Measurements from ENCODE around the gene ETV6.
A peak's percentile ranks its signal among the peaks of the same experiment; 100 is the strongest.

The ETV6 gene

GRCh38 chr12:11826574-11826973, 177.1 kb downstream of the ETV6 start:
- H3K36me3 ChIP-seq (replicated peaks), result no peaks in the 10 kb centered on the region

GRCh38 chr12:11827091-11828061, 177.9 kb downstream of the ETV6 start:
- H3K36me3 ChIP-seq (replicated peaks), result no peaks in the 10 kb centered on the region
- no peaks in the 10 kb centered on the region for H3K27me3 ChIP-seq (ENCODE audit: low read depth)
- peak in 1 of 2 experiments; percentile 11 for DNase-seq (ENCODE audit: low spot score in 2 of 2)
- in situ Hi-C loops (cut with MboI; ENCODE audit: low sequenced_read_pairs), result no loop called here
- H3K9me3 ChIP-seq, result no peaks in the 10 kb centered on the region
- peaks cover 3% of the 10 kb centered on the region; the same call in 1 of the 2 replicates for H3K4me1 ChIP-seq
- H3K4me3 ChIP-seq, result no peak overlapping the region

More at GRCh38 chr12:11826574-11826973, 177.1 kb downstream of the ETV6 start:
- Histone ChIP-seq H3K4me3 (no peak overlapping the region), H3K4me1 (peaks cover 3% of the 10 kb centered on the region; the same call in 1 of the 2 replicates), H3K27me3 (ENCODE audit: low read depth) (no peaks in the 10 kb centered on the region), H3K9me3 (no peaks in the 10 kb centered on the region)
- in situ Hi-C loops (cut with MboI; ENCODE audit: low sequenced_read_pairs), result no loop called here
- no peak for DNase-seq (ENCODE audit: low spot score in 2 of 2)

GRCh38 chr12:11829764-11830194, 180.3 kb downstream of the ETV6 start:
- in situ Hi-C loops (cut with MboI; ENCODE audit: low sequenced_read_pairs), result no loop called here
- Histone ChIP-seq H3K36me3 (replicated peaks) (no peaks in the 10 kb centered on the region), H3K9me3 (no peaks in the 10 kb centered on the region), H3K4me1 (peaks cover 3% of the 10 kb centered on the region; the same call in 1 of the 2 replicates), H3K4me3 (no peak overlapping the region), H3K27me3 (ENCODE audit: low read depth) (no peaks in the 10 kb centered on the region)
- DNase-seq (ENCODE audit: low spot score in 2 of 2), result no peak

DNA sequence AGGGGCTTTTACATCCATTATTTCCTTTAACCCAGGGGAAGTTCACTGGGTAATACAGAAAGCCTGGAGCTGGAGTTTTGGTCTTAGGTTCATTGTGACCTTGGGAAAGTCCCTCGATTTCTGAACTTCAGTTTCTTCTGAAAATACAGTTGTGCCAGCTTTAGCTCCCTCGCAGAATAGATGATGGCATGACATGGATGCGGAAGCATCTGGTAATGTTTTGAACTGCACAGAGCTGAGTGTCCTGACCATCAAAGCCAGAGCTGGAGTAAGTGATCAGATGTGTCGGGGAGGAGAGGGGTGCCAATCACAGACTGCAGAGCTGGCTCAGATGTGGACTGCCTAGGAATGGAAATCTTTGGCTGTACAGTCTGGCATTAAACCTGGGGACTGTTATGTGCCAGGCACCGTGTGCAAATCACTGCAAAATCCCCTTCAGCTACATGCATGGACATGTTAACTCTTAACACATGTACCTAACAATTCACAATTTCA, 180.9 kb downstream of the ETV6 start:
- in situ Hi-C loops (cut with MboI; ENCODE audit: low sequenced_read_pairs), result no loop called here
- no peaks in the 10 kb centered on the region for H3K36me3 ChIP-seq (replicated peaks)
- DNase-seq (ENCODE audit: low spot score in 2 of 2), result no peak
- no peak overlapping the region for H3K4me3 ChIP-seq
- no peaks in the 10 kb centered on the region for H3K27me3 ChIP-seq (ENCODE audit: low read depth)
- H3K4me1 ChIP-seq, result peaks cover under 1% of the 10 kb centered on the region; the same call in 1 of the 2 replicates
- H3K9me3 ChIP-seq, result no peaks in the 10 kb centered on the region

- Histone ChIP-seq H3K4me1 (no peaks in the 10 kb centered on the region), H3K27me3 (ENCODE audit: low read depth) (no peaks in the 10 kb centered on the region), H3K9me3 (no peaks in the 10 kb centered on the region), H3K36me3 (replicated peaks) (no peaks in the 10 kb centered on the region), H3K4me3 (no peak overlapping the region)
- in situ Hi-C loops (cut with MboI; ENCODE audit: low sequenced_read_pairs), result no loop called here
- no peak for DNase-seq (ENCODE audit: low spot score in 2 of 2)
Measured at GRCh38 chr12:11832093-11832492, 182.6 kb downstream of the ETV6 start.

- no peaks in the 10 kb centered on the region for H3K36me3 ChIP-seq (replicated peaks)
- no peak for DNase-seq (ENCODE audit: low spot score in 2 of 2)
- H3K9me3 ChIP-seq, result no peaks in the 10 kb centered on the region
- H3K4me1 ChIP-seq, result no peaks in the 10 kb centered on the region
- in situ Hi-C loops (cut with MboI; ENCODE audit: low sequenced_read_pairs), result no loop called here
- H3K27me3 ChIP-seq (ENCODE audit: low read depth), result no peaks in the 10 kb centered on the region
- H3K4me3 ChIP-seq, result no peak overlapping the region
Measured at GRCh38 chr12:11833174-11833895, 183.9 kb downstream of the ETV6 start.

DNA sequence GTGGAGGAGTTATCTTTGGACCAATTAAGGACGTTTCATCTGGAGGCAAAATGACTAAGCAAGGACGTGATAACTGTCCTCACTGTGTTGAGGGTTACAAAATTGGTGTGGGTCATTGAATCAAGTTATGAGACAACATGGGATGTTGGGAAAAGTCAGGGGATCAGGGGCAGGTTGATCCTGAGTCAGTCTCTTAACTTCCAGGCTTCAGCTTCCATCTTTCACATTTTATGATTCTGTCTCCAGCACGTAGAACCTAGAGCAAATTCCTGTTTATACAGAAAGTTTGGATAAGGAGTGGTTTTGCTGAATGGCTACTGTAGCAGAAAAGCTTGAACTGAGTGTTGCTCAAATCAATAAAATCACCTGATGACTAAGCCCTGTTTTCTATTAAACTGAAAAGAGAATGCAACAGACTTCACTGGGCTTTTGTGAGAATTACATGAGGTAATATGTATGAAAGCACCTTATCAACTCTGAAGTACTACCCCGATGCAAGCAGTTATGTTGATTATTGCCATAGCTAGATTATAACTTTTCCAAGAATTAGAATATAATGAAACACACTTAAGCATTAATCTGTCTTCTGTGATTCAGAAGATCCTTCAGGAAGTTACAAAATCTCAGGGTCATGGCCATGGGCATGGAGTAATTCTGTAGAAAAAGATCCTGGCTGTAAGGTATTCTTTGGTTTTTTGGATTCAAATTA, 184.8 kb downstream of the ETV6 start:
- in situ Hi-C loops (cut with MboI; ENCODE audit: low sequenced_read_pairs), result no loop called here

DNA sequence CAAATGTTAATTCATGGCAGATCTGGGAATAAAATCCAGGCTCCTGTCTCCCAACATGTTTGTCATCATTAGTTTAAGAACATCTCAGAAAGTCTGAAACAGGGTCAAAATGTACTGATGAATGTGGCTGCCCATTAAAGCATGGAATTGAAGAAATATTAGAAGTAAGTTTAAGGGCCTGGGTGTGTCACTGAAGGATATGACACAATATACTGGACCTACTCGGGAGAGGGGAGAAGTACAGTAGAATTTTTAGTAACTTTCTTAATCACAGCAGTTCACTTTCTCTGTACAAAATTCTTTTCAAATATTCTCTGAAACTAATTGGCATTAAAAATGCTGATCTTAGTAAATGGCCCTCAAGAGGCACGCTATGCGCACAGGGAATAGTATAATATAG, 185.5 kb downstream of the ETV6 start:
- DNase-seq (ENCODE audit: low spot score in 2 of 2), result no peak
- no peak overlapping the region for H3K4me3 ChIP-seq
- in situ Hi-C loops (cut with MboI; ENCODE audit: low sequenced_read_pairs), result no loop called here

More for the DNA sequence above, 184.8 kb downstream of the ETV6 start:
- H3K9me3 ChIP-seq, result no peaks in the 10 kb centered on the region
- no peaks in the 10 kb centered on the region for H3K4me1 ChIP-seq
- no peak overlapping the region for H3K4me3 ChIP-seq
- no peak for DNase-seq (ENCODE audit: low spot score in 2 of 2)
- H3K36me3 ChIP-seq (replicated peaks), result no peaks in the 10 kb centered on the region
- no peaks in the 10 kb centered on the region for H3K27me3 ChIP-seq (ENCODE audit: low read depth)

GRCh38 chr12:11836282-11837151, 187.0 kb downstream of the ETV6 start:
- in situ Hi-C loops (cut with MboI; ENCODE audit: low sequenced_read_pairs), result no loop called here
- Histone ChIP-seq H3K4me3 (no peak overlapping the region), H3K9me3 (no peaks in the 10 kb centered on the region), H3K4me1 (no peaks in the 10 kb centered on the region), H3K36me3 (replicated peaks) (no peaks in the 10 kb centered on the region), H3K27me3 (ENCODE audit: low read depth) (no peaks in the 10 kb centered on the region)
- no peak for DNase-seq (ENCODE audit: low spot score in 2 of 2)

More for the DNA sequence above, 185.5 kb downstream of the ETV6 start:
- no peaks in the 10 kb centered on the region for H3K4me1 ChIP-seq
- no peaks in the 10 kb centered on the region for H3K9me3 ChIP-seq
- no peaks in the 10 kb centered on the region for H3K27me3 ChIP-seq (ENCODE audit: low read depth)
- no peaks in the 10 kb centered on the region for H3K36me3 ChIP-seq (replicated peaks)

DNA sequence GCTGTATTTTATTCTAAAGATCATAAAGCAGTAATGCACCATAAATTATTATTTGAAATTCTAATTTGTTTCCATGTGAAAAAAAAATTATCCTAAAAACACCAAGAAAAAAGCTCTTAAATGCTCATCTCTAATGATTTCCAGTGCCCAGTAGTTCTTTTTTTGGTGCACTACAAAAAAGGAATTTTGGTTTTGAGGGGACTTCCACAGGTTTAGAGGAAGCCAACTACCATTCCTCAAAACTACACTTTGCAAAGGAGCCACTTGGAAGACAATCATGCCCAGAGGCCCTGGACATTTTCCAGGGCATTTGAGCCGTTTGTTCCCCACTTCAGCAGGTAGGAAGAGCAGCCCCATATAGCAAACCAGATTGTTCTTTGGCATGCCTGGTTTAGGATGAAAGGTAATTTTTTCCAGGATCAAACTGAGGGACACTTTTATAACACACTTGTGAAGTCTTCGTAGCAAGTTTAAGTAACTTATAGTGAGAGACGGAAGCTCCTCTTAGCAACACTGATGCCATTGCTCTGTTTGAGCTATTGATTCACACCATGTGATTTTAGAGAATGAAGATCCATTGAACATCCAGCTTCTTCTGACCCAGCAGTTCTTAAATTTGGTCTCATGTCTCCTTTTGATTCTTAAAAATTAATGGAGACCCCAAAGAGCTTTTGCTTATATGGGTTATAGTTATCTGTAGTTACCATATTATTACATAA, 187.9 kb downstream of the ETV6 start:
- no peaks in the 10 kb centered on the region for H3K27me3 ChIP-seq (ENCODE audit: low read depth)
- in situ Hi-C loops (cut with MboI; ENCODE audit: low sequenced_read_pairs), result no loop called here
- H3K9me3 ChIP-seq, result no peaks in the 10 kb centered on the region
- no peaks in the 10 kb centered on the region for H3K36me3 ChIP-seq (replicated peaks)
- DNase-seq (ENCODE audit: low spot score in 2 of 2), result no peak
- no peak overlapping the region for H3K4me3 ChIP-seq
- H3K4me1 ChIP-seq, result no peaks in the 10 kb centered on the region

GRCh38 chr12:11838403-11838802, 188.9 kb downstream of the ETV6 start:
- DNase-seq (ENCODE audit: low spot score in 2 of 2), result no peak
- Histone ChIP-seq H3K27me3 (ENCODE audit: low read depth) (no peaks in the 10 kb centered on the region), H3K4me1 (no peaks in the 10 kb centered on the region), H3K4me3 (no peak overlapping the region), H3K36me3 (replicated peaks) (no peaks in the 10 kb centered on the region), H3K9me3 (no peaks in the 10 kb centered on the region)
- in situ Hi-C loops (cut with MboI; ENCODE audit: low sequenced_read_pairs), result no loop called here

DNA sequence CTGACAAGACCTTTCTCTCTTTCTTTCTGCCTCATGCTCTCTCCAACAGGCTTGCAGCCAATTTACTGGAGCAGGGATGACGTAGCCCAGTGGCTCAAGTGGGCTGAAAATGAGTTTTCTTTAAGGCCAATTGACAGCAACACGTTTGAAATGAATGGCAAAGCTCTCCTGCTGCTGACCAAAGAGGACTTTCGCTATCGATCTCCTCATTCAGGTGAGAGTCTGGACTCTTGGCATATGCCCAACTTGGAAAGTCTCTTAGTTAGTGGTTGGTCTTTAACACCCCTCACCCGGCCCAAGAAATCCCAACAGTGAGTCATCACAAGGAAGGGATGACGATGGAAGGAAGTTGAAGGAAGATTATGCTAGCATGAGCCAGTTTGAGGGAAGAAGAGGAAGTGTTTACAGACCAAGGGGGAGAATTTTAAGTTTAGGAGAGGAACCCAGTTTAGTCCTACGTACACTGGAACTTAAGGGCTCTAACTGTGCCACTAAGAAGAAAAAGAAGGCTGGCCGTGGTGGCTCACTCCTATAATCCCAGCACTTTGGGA, 189.7 kb downstream of the ETV6 start:
- H3K4me1 ChIP-seq, result no peaks in the 10 kb centered on the region
- no peak for DNase-seq (ENCODE audit: low spot score in 2 of 2)
- no peaks in the 10 kb centered on the region for H3K27me3 ChIP-seq (ENCODE audit: low read depth)
- no peak overlapping the region for H3K4me3 ChIP-seq
- H3K9me3 ChIP-seq, result no peaks in the 10 kb centered on the region
- in situ Hi-C loops (cut with MboI; ENCODE audit: low sequenced_read_pairs), result no loop called here
- no peaks in the 10 kb centered on the region for H3K36me3 ChIP-seq (replicated peaks)

All from HAP-1 (cell line).